ENCODE results near the gene EFCAB6. TPM values are rescaled to one million over a fixed set of nuclear protein-coding genes. Genes with fewer than 3 reads are reported as not detected.

Gene EFCAB6
- total and polyA plus RNA-seq, 2 of the 13 experiments (the other 11 are each of a cell fraction or from before 2014, with no cell fraction given) = not detected

GRCh38 chr22:43711681-43712080 is 100.4 kb downstream of the EFCAB6 start (continued):
- TF ChIP-seq AFF4 (CRISPR knock-in tag; IDR thresholded peaks at IDR 0.05) = no peak

GRCh38 chr22:43707648-43708047 is 104.5 kb downstream of the EFCAB6 start:
- intact Hi-C loops (cut with micrococcal nuclease; ENCODE audit: unreplicated experiment) = no loop called here
- ATAC-seq (no peak), DNase-seq (ENCODE audit: low spot score) (no peak), FAIRE-seq (no peak)
- H3K79me2 ChIP-seq (ENCODE audit: insufficient read depth, low read length) = no peaks in the 10 kb centered on the region
- H2AFZ ChIP-seq (ENCODE audit: low read length) = no peak overlapping the region
- 3% methylated on average over 3 of the region's 3 CpGs for WGBS (ENCODE audit: low lambda C conversion rate)
- POLR2A ChIA-PET = no interaction called here
- TF ChIP-seq CENPX (CRISPR knock-in tag; IDR thresholded peaks at IDR 0.05) (no peak), FOSL2 (CRISPR knock-in tag; IDR thresholded peaks at IDR 0.05) (peak; percentile 26; the same call in 1 of the 2 replicates)
- H3K4me2 ChIP-seq (ENCODE audit: low read depth, low read length) = no peak overlapping the region
- CTCF ChIA-PET (ENCODE audit: low intra/inter-chr PET ratio, low total read pairs) = no interaction called here
- H4K20me1 ChIP-seq (ENCODE audit: insufficient read depth, low read length) = no peaks in the 10 kb centered on the region
- H3K4me1 ChIP-seq (ENCODE audit: insufficient read depth, low read length) = no peaks in the 10 kb centered on the region
- H3K4me3 ChIP-seq (replicated peaks in 1 of 3; ENCODE audit: insufficient read depth in 1 of 3, low read depth in 2 of 3, low read length in 3 of 3) = no peak overlapping the region
- H3K36me3 ChIP-seq (replicated peaks in 1 of 2; ENCODE audit: control insufficient read depth in 1 of 2, insufficient read depth in 2 of 2, low read length in 2 of 2) = no peaks in the 10 kb centered on the region
- no peak overlapping the region for H3K9ac ChIP-seq (ENCODE audit: insufficient read depth, low read depth, low read length)
- H3K9me3 ChIP-seq (ENCODE audit: low read length) = peaks cover 7% of the 10 kb centered on the region; the same call in 1 of the 2 replicates
- in situ Hi-C loops (cut with HindIII; ENCODE audit: extremely low pct_ligation_motif_present, low pct_unique_long_range_greater_than_20kb) = no loop called here
- no TSS peak for BruUV-seq (replicated peaks)
- H3K27me3 ChIP-seq (ENCODE audit: control insufficient read depth in 1 of 2, insufficient read depth in 2 of 2, low read length in 2 of 2) = peaks cover 0 to 2% of the 10 kb centered on the region in 2 experiments; a peak in 1 of 5 replicates
- H3K27ac ChIP-seq (ENCODE audit: extremely low read length, insufficient read depth, low read length) = no peak overlapping the region

Data from HepG2 (cell line).